ENCODE data around the gene FXYD5. TPM values are rescaled to one million over a fixed set of nuclear protein-coding genes. Genes with fewer than 3 reads are reported as not detected.

Gene FXYD5, protein sequence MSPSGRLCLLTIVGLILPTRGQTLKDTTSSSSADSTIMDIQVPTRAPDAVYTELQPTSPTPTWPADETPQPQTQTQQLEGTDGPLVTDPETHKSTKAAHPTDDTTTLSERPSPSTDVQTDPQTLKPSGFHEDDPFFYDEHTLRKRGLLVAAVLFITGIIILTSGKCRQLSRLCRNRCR
- 100 to 1,000 TPM; 262 to 354 TPM for total RNA-seq

DNA sequence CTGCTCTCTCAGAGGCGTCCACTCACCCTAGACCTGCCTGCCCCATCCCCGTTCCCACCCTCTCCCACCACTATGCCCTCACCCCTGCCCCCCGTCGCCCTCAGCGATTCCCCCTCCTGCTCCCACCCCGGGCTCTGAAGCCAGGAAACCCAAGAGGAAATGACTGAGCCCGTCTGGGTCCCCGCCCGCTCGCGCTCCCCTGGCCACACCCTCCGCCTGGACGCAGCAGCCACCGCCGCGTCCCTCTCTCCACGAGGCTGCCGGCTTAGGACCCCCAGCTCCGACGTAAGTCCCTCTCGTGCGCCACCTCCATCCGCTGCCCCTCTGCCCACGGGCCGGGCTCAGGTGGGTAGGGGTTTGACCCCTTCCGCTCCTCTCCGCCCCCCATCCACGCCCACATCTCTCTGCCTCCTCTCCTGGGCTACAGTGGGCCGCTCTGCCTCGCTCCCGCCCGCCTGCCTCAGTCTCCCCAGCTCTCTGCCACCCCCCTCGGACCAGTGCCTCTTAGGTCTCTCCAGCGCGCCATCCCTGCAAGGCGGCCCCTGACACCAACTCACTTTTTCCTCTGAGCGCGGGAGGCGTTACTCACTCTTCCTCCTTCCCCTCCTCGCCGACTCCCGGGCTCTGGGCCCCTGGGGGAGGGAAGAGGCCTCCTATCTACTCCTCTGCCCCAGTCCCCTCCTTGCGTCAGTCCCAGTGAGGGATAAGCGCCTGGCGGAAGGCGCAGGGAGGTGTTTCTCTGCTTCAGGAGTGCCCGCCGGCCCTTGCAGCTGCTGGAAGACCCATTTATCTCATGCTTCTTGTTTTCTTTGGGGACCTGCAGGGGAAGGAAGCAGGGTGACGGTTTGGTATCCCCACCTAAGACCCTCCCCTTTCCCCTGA lies at the start of gene FXYD5:
TSS of gene FXYD5 (plus strand) at position 211 of the 882 bp plus-strand sequence. CDS start 816 bp downstream, outside the sequence.
- H3K36me3 Mint-ChIP-seq = peaks cover 44% of the 10 kb centered on the region
- CTCF ChIA-PET = interaction anchor here (0.6 to 3.9 kb wide), 17 partner anchors 12 to 115 kb away, joined by 3 to 90 read pairs (median 5); partner anchors contain the start of genes FXYD7, LGI4 and USF2
- peak within 1 kb of the TSS; percentile 97 for H3K27ac Mint-ChIP-seq

DNA sequence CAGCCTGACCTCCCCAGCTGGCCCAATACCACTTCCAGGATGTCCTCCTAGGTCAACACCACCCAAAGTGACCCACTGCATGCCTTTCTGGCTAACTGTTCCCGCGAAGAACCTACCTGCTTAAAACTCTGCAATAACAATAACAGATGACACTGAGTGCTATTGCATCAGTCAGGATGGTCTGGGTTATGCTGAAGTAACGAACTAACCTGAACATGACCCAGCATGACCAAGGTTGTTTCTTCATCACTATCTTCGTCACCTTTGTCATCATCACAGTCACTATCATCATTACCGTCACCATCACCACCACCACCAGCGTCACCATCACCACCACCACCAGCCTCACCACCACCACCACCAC lies 49.5 kb upstream of the FXYD5 start:
- Mint-ChIP-seq H3K9me3 (ENCODE audit: low read depth) (peaks cover 3% of the 10 kb centered on the region), H3K4me1 (no peaks in the 10 kb centered on the region), H3K27ac (no peak overlapping the region), H3K27me3 (no peaks in the 10 kb centered on the region), H3K4me3 (no peak overlapping the region), H3K36me3 (no peaks in the 10 kb centered on the region)
- CTCF ChIA-PET = no interaction called here
- DNase-seq (no peak), ATAC-seq (no peak)

More for the DNA sequence above, at the start of gene FXYD5:
- peaks cover 4% of the 10 kb centered on the region for H3K27me3 Mint-ChIP-seq
- DNase-seq (peak; percentile 80), ATAC-seq (peak; percentile 79)
- peak within 1 kb of the TSS; percentile 97 for H3K4me3 Mint-ChIP-seq
- H3K9me3 Mint-ChIP-seq (ENCODE audit: low read depth) = no peaks in the 10 kb centered on the region
- peaks cover 42% of the 10 kb centered on the region for H3K4me1 Mint-ChIP-seq

DNA sequence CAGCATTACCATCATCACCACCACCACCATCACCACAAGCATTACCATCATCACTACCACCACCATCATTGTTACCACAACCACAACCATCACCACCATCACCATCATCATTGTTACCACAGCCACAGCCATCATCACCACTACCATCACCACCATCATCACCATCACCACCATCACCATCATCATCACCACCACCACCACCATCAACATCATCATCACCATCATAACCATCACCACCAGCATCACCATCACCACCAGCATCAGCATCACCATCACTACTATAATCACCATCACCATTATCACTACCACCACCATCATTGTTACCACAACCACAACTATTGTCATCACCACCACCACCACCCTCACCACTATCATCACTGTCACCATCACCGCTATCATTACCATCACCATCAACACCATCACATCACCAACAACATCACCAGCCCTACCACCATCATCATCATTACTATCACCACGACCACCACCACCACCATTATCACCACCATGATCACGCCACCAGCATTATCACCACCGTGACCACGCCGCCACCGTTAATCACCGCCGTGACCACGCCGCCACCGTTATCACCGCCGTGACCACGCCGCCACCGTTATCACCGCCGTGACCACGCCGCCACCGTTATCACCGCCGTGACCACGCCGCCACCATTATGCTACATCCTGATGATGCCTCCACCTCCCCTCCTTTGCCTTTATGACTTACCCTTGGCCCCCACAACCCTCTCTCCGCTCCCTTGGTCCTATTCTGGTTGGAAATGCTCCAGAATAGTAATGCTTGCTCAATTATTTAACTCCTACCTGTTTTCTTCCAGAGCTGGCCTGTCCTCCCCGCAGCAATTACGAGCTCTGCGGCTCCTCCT lies 48.9 kb upstream of the FXYD5 start:
- H3K4me3 Mint-ChIP-seq = no peak overlapping the region
- H3K9me3 Mint-ChIP-seq (ENCODE audit: low read depth) = peaks cover 3% of the 10 kb centered on the region
- DNase-seq (no peak), ATAC-seq (no peak)
- no peaks in the 10 kb centered on the region for H3K27me3 Mint-ChIP-seq
- H3K4me1 Mint-ChIP-seq = no peaks in the 10 kb centered on the region
- no peaks in the 10 kb centered on the region for H3K36me3 Mint-ChIP-seq
- CTCF ChIA-PET = no interaction called here
- no peak overlapping the region for H3K27ac Mint-ChIP-seq

DNA sequence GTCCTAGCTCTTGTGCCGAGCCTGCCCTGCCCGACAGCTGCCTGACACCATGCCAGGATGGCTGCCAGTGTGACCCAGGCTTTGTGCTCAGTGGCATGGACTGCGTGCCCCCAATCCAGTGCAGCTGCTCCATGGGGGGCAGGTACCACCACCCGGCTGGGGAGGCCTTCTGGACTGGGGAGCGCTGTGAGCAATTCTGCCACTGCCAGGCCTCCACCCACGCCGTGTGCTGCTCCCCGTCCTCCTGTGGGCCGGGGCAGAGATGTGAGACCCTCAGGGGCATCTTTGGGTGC lies 48.3 kb upstream of the FXYD5 start:
- ATAC-seq (no peak), DNase-seq (no peak)
- H3K4me3 Mint-ChIP-seq = no peak overlapping the region
- H3K36me3 Mint-ChIP-seq = no peaks in the 10 kb centered on the region
- H3K4me1 Mint-ChIP-seq = no peaks in the 10 kb centered on the region
- peaks cover 3% of the 10 kb centered on the region for H3K9me3 Mint-ChIP-seq (ENCODE audit: low read depth)
- CTCF ChIA-PET = no interaction called here
- H3K27me3 Mint-ChIP-seq = no peaks in the 10 kb centered on the region
- no peak overlapping the region for H3K27ac Mint-ChIP-seq

DNA sequence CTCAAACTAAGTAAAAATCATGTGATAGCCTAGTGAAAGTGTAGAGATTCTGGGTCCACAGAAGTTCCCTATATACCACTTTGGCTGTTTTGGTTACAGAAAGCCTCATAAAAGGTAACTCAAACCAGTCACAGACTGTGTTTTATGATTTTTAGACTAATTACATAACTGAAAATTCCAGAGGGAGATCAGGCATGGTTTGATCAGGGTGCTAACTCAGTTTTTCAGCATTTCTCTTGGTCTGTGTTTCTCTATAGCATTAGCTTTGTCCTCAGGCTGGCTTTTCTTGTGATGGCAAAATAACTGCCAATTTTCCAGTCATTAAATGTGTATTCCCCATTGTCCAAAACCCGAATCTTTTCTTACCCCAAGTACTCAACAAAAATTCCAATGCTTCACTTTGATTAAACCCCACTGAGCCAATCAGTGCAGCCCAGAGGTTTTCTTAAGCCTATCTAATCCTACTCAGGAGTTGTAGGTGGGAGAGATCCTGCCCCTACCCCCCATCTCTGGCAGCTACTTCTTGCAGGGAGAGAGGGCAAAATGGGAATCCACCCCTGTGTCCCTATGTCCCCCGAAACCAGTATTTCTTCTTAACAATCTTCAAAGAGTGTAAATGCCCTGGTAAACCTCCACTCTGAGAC lies 47.5 kb upstream of the FXYD5 start:
- no peak for DNase-seq
- CTCF ChIA-PET = interaction anchor here (1.0 kb wide), 1 partner anchor 34 kb away, joined by 3 read pairs; no protein-coding TSS in a partner anchor
- Mint-ChIP-seq H3K27me3 (no peaks in the 10 kb centered on the region), H3K27ac (peak overlapping the region; percentile 25), H3K9me3 (ENCODE audit: low read depth) (peaks cover 3% of the 10 kb centered on the region), H3K4me3 (no peak overlapping the region), H3K36me3 (no peaks in the 10 kb centered on the region), H3K4me1 (no peaks in the 10 kb centered on the region)
- no peak for ATAC-seq

DNA sequence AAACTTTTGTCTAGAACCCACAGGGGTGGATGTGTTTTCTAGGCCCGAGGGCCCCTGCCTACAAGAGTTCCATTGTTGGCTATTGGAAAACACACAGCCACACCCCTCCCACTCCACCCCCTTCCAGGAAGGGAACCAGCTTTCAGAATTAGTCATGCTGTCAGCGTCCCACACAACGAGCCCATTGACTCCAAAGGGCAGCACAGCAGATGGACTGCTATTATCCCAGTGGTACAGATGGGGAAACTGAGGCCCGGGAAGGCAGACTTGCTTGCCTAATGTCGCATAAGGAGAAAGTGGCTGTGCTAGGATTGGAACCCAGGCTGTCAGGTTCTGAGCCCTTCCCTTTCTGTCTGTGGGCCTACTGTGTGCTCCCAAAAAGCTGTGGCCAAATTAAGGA lies 47.0 kb upstream of the FXYD5 start:
- ATAC-seq (no peak), DNase-seq (no peak)
- H3K27ac Mint-ChIP-seq = peak overlapping the region; percentile 25
- no peak overlapping the region for H3K4me3 Mint-ChIP-seq
- no peaks in the 10 kb centered on the region for H3K4me1 Mint-ChIP-seq
- H3K9me3 Mint-ChIP-seq (ENCODE audit: low read depth) = peaks cover 3% of the 10 kb centered on the region
- no peaks in the 10 kb centered on the region for H3K27me3 Mint-ChIP-seq
- CTCF ChIA-PET = interaction anchor here (1.0 kb wide), 1 partner anchor 33 kb away, joined by 3 read pairs; no protein-coding TSS in a partner anchor
- H3K36me3 Mint-ChIP-seq = no peaks in the 10 kb centered on the region

DNA sequence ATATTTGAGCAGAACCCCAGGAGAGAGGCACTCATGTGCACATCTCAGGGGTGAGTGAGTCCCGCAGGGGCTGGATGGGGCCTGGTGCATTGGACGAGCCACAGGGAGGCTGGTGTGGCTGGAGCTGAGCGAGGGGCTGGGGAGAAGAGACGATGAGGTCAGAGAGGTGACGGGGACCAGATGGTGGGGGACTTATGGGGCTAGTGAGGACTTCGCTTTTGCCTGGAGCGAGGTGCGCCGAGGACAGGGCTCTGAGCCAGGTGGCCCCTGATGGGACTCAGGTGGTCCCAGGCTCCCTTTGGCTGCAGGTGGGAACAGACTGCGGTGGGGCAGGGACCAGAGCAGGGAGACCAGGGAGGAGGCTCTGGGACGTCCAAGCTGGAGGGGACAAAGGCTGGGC lies 45.8 kb upstream of the FXYD5 start:
- H3K4me1 Mint-ChIP-seq = no peaks in the 10 kb centered on the region
- CTCF ChIA-PET = no interaction called here
- DNase-seq (no peak), ATAC-seq (no peak)
- H3K27me3 Mint-ChIP-seq = no peaks in the 10 kb centered on the region
- no peak overlapping the region for H3K27ac Mint-ChIP-seq
- no peaks in the 10 kb centered on the region for H3K36me3 Mint-ChIP-seq
- no peak overlapping the region for H3K4me3 Mint-ChIP-seq
- peaks cover 3% of the 10 kb centered on the region for H3K9me3 Mint-ChIP-seq (ENCODE audit: low read depth)

DNA sequence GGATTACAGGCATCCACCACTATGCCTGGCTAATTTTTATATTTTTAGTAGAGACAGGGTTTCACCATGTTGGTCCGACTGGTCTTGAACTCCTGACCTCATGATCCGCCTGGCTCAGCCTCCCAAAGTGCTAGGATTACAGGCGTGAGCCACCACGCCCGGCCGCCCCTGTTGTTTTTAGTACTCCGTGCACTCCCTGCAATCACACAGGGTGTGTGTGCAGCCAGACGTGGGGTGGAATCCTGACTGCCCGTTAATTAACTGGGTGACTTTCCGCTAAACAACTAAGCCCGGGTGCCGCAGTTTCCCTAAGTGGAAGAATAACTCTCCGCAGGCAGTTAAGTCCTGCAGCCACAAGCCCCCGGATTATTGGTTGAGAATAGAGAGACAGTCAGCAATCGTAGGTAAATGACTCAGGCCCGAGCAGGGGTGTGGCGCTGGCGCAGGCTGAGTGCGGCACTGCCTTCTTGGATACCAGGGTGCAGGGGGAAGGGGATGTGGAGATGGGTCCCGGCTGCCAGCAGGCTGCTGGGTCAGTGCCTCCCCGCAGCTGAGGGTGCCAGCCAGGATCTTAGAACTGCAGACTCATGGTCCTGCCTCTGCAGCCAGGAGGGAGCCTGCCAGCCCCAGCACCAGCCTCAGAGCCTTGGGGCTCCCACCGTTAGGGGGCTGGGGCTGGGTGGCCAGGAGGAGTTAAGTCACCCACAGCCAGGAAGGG lies 45.0 kb upstream of the FXYD5 start:
- CTCF ChIA-PET = no interaction called here
- H3K27ac Mint-ChIP-seq = no peak overlapping the region
- H3K4me1 Mint-ChIP-seq = peaks cover 2% of the 10 kb centered on the region
- H3K27me3 Mint-ChIP-seq = no peaks in the 10 kb centered on the region
- H3K36me3 Mint-ChIP-seq = no peaks in the 10 kb centered on the region
- DNase-seq (no peak), ATAC-seq (no peak)
- H3K9me3 Mint-ChIP-seq (ENCODE audit: low read depth) = peaks cover 3% of the 10 kb centered on the region
- H3K4me3 Mint-ChIP-seq = no peak overlapping the region

DNA sequence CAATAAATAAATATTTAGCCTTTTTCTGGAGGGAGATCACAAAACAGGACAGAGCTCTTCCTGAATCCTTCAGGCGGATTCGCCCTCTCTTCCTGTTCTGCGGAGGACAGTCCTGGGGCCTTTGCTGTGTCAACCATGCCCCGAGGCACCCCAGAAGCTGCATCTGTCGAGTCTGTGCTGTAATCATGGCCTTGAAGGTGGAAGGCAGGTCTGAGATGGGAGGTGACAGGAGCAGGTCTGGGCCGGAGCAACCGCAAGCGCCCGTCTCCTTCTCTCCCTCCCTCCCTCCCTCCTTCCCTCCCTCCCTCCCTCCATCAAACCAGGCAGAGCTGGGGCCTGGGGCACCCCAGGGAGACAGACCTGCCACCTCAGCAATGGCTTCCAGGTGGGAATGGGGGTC lies 43.6 kb upstream of the FXYD5 start:
- CTCF ChIA-PET = interaction anchor here (1.0 to 1.1 kb wide), 2 partner anchors 24 to 72 kb away, joined by 3 read pairs; partner anchors contain the start of gene LGI4
- Mint-ChIP-seq H3K27me3 (no peaks in the 10 kb centered on the region), H3K4me3 (no peak overlapping the region), H3K36me3 (no peaks in the 10 kb centered on the region), H3K4me1 (peaks cover 3% of the 10 kb centered on the region), H3K9me3 (ENCODE audit: low read depth) (peaks cover 2% of the 10 kb centered on the region), H3K27ac (no peak overlapping the region)
- DNase-seq = no peak
- no peak for ATAC-seq

DNA sequence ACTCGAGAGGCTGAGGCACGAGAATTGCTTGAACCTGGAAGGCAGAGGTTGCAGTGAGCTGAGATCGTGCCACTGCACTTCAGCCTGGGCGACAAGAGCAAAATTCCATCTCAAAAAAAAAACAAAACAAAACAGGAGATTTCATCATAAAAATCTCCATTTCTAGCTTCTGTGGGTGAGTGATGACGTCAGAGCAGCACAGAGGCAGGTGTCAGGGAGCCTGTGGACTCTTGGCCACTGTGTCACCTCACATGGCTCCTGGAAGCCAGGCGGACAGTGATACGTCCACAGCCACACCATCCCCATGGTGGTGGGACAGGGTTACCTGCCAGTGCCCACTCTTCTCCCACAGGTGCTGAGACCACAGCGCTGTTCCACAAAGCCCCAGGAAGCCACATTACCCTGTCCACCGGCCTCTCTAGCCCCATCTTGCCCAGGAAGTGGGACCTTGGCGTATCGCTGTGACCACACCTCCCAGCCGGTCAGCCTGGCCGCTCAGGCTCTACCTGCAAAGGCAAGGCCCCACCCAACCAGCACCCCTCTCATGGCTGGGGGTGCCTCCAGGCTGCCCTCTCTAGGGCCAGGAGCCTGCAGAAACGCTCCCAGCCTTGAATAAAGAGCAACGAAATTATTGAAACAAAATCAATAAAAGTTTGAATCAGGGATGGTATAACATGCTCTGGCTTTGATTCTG lies 41.4 kb upstream of the FXYD5 start:
- Mint-ChIP-seq H3K27ac (no peak overlapping the region), H3K9me3 (ENCODE audit: low read depth) (no peaks in the 10 kb centered on the region), H3K36me3 (no peaks in the 10 kb centered on the region), H3K4me1 (peaks cover 3% of the 10 kb centered on the region), H3K4me3 (no peak overlapping the region), H3K27me3 (no peaks in the 10 kb centered on the region)
- DNase-seq (no peak), ATAC-seq (no peak)
- CTCF ChIA-PET = no interaction called here

DNA sequence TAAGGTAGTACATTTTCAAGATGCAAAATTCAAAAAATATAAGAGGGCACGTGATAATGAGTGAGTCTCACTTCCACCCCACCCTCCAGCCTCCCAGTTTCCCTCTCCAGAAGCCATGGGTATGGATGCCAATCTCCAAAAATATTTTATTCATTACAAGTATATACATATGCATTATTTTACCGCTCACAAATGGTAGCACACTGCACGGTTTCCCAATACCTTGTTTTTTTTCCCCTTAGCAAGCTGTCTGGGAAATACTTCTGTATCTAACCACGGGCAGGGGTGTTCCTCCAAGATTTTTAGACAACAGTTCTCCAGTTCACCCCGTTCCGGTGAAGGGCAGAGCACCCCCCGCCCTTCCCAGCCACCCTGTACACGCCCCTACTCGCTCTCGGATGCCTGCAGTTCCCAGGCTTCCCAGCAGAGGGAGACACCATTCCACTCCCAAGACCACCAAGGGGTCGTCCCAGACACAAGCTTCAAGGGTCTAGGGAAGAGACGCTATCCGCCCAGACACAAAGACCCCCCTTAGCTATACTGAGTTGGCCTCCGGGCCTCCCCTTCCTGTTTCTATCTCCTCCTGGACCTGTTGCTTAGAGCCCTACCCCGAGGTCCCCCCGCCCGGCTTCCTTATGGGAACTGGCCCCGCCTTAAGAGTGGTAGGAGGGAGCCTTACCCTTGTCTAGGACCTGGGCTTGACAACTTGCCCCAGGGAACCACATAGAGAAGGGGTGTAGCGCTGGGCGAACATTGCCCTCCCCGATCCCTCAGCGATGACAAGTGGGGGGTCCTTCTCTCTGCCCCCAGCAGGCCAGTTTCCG lies 40.0 kb upstream of the FXYD5 start:
- ATAC-seq (peak; percentile 75), DNase-seq (peak; percentile 65)
- Mint-ChIP-seq H3K27ac (no peak overlapping the region), H3K36me3 (no peaks in the 10 kb centered on the region), H3K9me3 (ENCODE audit: low read depth) (no peaks in the 10 kb centered on the region), H3K27me3 (no peaks in the 10 kb centered on the region), H3K4me1 (peaks cover 3% of the 10 kb centered on the region), H3K4me3 (no peak overlapping the region)
- CTCF ChIA-PET = interaction anchor here (0.6 to 2.5 kb wide), 13 partner anchors 13 to 348 kb away, joined by 3 to 14 read pairs (median 3); partner anchors contain the start of gene LGI4
